GM12864 (cell line): ENCODE results near the gene DACH1.

Source experiments
- DNase-seq: peaks from one replicate; pipeline ENCODE4 v3.0.0-alpha.2; 2011; ENCODE audit warnings: low read depth
- H3K4me3 ChIP-seq: 2 replicates; pipeline ENCODE4 v1.5.1; 2011; ENCODE audit warnings: mild to moderate bottlenecking, low read depth, low read length, control low read depth
- CTCF ChIP-seq: IDR thresholded peaks from 2 replicates; pipeline ENCODE4 v1.5.1; 2011; ENCODE audit warnings: low read depth, mild to moderate bottlenecking, moderate library complexity, low read length, control low read depth, inconsistent platforms; ENCODE audit errors: missing control alignments

DACH1 gene

DNA sequence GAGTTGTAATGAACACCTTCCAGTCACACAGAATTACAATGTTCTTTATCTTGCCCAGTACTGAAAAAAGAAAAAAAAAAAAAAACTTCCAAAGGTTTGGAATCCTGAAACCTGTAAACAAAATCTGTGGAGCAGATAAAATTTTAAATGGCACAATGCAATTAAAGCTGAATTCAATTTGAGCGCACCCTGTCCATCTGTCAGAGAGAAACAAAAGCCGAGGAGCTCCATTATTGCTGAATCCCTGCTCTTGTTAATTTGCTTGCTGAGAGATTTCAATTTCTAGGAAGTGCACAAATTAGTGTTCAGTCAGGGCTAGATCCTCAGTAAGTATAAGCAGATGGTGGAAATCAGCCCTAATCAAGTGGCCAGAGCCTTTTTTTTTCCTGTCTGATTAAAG, 65.2 kb downstream of the DACH1 start:
- DNase-seq, result no peak
- no peak overlapping the region for H3K4me3 ChIP-seq
- no peak for TF ChIP-seq CTCF

GRCh38 chr13:71801165-71801760, 65.7 kb downstream of the DACH1 start:
- H3K4me3 ChIP-seq, result no peak overlapping the region
- TF ChIP-seq CTCF, result no peak
- DNase-seq, result no peak

DNA sequence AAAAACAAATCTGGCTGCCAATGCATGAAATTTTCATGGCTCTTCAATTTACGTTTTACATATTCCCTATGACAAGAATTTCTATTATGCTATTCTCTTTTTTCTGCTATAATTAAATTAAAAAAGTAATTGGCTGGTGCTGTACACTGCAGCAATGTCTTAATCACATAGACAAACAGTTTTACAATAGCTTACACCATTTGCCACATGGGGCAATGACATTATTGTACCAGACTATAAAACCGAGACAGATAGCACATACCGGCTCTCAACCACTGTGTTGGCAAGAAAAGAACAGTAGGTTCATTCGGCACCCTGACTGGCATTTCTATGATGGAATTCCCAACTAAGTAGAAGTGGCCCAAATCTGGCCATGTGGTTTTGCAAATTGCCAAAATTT, 67.7 kb downstream of the DACH1 start:
- no peak for TF ChIP-seq CTCF
- DNase-seq, result no peak
- no peak overlapping the region for H3K4me3 ChIP-seq

GRCh38 chr13:71798707-71799106, 68.3 kb downstream of the DACH1 start:
- TF ChIP-seq CTCF, result no peak
- no peak overlapping the region for H3K4me3 ChIP-seq
- no peak for DNase-seq

DNA sequence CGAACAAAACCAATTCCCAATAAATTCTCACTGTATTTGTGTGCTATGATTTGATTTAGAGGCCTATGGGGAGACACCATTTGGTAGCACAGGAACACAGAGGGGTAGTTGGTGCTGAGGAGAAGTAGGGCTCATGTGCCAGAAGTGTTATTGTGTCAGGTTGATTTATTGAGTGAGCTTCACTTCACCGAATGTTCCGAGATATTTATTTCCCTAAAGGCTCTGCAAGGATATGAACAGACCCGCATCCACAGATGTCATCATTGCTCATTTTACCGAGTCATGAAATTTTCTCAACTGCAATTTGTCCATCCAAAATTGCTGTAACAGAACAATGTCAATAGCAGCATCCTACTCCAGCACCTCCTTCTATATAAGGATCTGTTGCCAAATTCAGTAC, 69.5 kb downstream of the DACH1 start:
- no peak for DNase-seq
- no peak overlapping the region for H3K4me3 ChIP-seq
- no peak for TF ChIP-seq CTCF

- DNase-seq, result no peak
- no peak overlapping the region for H3K4me3 ChIP-seq
- no peak for TF ChIP-seq CTCF
Measured at GRCh38 chr13:71789693-71790329, 77.2 kb downstream of the DACH1 start.

- H3K4me3 ChIP-seq, result no peak overlapping the region
- DNase-seq, result no peak
- no peak for TF ChIP-seq CTCF
Measured at GRCh38 chr13:71789037-71789436, 78.0 kb downstream of the DACH1 start.
